KMS-11 (cell line): Measurements from ENCODE around the gene SYCP2.
A peak's percentile ranks its signal among the peaks of the same experiment; 100 is the strongest.

Experiments used
- H2AFZ ChIP-seq: fragments of 200-600 bp; sonication (generic); 2 replicates; pipeline ENCODE4 v1.6.1; 2016; ENCODE audit warnings: antibody characterized with exemption, mixed run types, low read depth
- H3K27ac ChIP-seq: fragments of 200-600 bp; sonication (generic); 2 replicates; pipeline ENCODE4 v1.6.1; 2016; ENCODE audit warnings: mild to moderate bottlenecking, mixed run types
- H3K27me3 ChIP-seq: fragments of 200-600 bp; sonication (generic); 2 replicates; pipeline ENCODE4 v1.6.1; 2017; ENCODE audit warnings: mild to moderate bottlenecking, low read depth, mixed run types, moderate library complexity; ENCODE audit not compliant: insufficient read depth
- H3K36me3 ChIP-seq: fragments of 200-600 bp; sonication (generic); 2 replicates; pipeline ENCODE4 v1.6.1; 2017; ENCODE audit warnings: mild to moderate bottlenecking, mixed run types; ENCODE audit not compliant: insufficient read depth
- H3K4me1 ChIP-seq: fragments of 200-600 bp; sonication (generic); 2 replicates; pipeline ENCODE4 v1.6.1; 2016; ENCODE audit warnings: mild to moderate bottlenecking, low read depth, mixed run types; ENCODE audit not compliant: poor library complexity, severe bottlenecking
- H3K4me2 ChIP-seq: fragments of 200-600 bp; sonication (generic); 2 replicates; pipeline ENCODE4 v1.7.0; 2016; ENCODE audit warnings: mild to moderate bottlenecking, mixed run types
- H3K4me3 ChIP-seq: fragments of 200-600 bp; sonication (generic); IDR thresholded peaks from 2 replicates; pipeline ENCODE4 v1.6.1; 2017; ENCODE audit warnings: low read depth, low read length, mixed read lengths; ENCODE audit not compliant: insufficient read depth
- H3K79me2 ChIP-seq: fragments of 200-600 bp; sonication (generic); 2 replicates; pipeline ENCODE4 v1.6.1; 2016; ENCODE audit warnings: low read depth, mixed run types; ENCODE audit not compliant: insufficient read depth
- H3K9ac ChIP-seq: fragments of 200-600 bp; sonication (generic); 2 replicates; pipeline ENCODE4 v1.6.1; 2016; ENCODE audit warnings: mild to moderate bottlenecking, mixed run types
- H4K20me1 ChIP-seq: fragments of 200-600 bp; sonication (generic); 2 replicates; pipeline ENCODE4 v1.6.1; 2016; ENCODE audit warnings: mild to moderate bottlenecking, mixed run types; ENCODE audit not compliant: insufficient read depth
- CTCF ChIP-seq: fragments of 200-600 bp; sonication (generic); conservative IDR thresholded peaks from 2 replicates; pipeline ENCODE4 v1.6.1; 2017; ENCODE audit warnings: low read depth, mild to moderate bottlenecking, antibody characterized with exemption, low read length, moderate library complexity, mixed read lengths

Gene SYCP2

GRCh38 chr20:59939052-59939878, 5.8 kb upstream of the SYCP2 start:
- H2AFZ ChIP-seq = peak overlapping the region; percentile 83
- H3K4me1 ChIP-seq = peaks cover 23% of the 10 kb centered on the region
- no peak for TF ChIP-seq CTCF
- no peaks in the 10 kb centered on the region for H4K20me1 ChIP-seq
- peak overlapping the region; percentile 57; the same call in 1 of the 2 replicates for H3K4me2 ChIP-seq
- H3K27ac ChIP-seq = no peak overlapping the region; the same call in 1 of the 2 replicates
- H3K4me3 ChIP-seq = no peak overlapping the region
- peaks cover 20% of the 10 kb centered on the region for H3K79me2 ChIP-seq
- peak overlapping the region; percentile 88 for H3K9ac ChIP-seq
- H3K36me3 ChIP-seq = no peaks in the 10 kb centered on the region; the same call in 1 of the 2 replicates
- H3K27me3 ChIP-seq = no peaks in the 10 kb centered on the region

- Histone ChIP-seq H3K4me1 (peaks cover 23% of the 10 kb centered on the region), H2AFZ (no peak overlapping the region), H3K27me3 (no peaks in the 10 kb centered on the region), H3K79me2 (peaks cover 20% of the 10 kb centered on the region), H3K4me2 (no peak overlapping the region), H4K20me1 (no peaks in the 10 kb centered on the region), H3K27ac (no peak overlapping the region), H3K36me3 (no peaks in the 10 kb centered on the region), H3K4me3 (no peak overlapping the region), H3K9ac (no peak overlapping the region)
- TF ChIP-seq CTCF = no peak
These were observed 5.2 kb upstream of the SYCP2 start for GRCh38 chr20:59938696-59939051.

- H3K36me3 ChIP-seq = no peaks in the 10 kb centered on the region
- peaks cover 20% of the 10 kb centered on the region for H3K79me2 ChIP-seq
- no peaks in the 10 kb centered on the region for H3K27me3 ChIP-seq
- H3K4me2 ChIP-seq = no peak overlapping the region
- H3K4me1 ChIP-seq = peaks cover 23% of the 10 kb centered on the region
- H3K9ac ChIP-seq = no peak overlapping the region
- no peaks in the 10 kb centered on the region for H4K20me1 ChIP-seq
- no peak overlapping the region for H2AFZ ChIP-seq
- no peak for TF ChIP-seq CTCF
- no peak overlapping the region for H3K27ac ChIP-seq
- no peak overlapping the region for H3K4me3 ChIP-seq
These were observed 4.8 kb upstream of the SYCP2 start for GRCh38 chr20:59938221-59938620.

- Histone ChIP-seq H4K20me1 (no peaks in the 10 kb centered on the region), H3K36me3 (no peaks in the 10 kb centered on the region), H3K4me3 (no peak overlapping the region), H3K4me2 (no peak overlapping the region; the same call in 1 of the 2 replicates), H3K79me2 (peaks cover 18% of the 10 kb centered on the region), H2AFZ (no peak overlapping the region), H3K9ac (no peak overlapping the region), H3K4me1 (peaks cover 16% of the 10 kb centered on the region), H3K27ac (no peak overlapping the region), H3K27me3 (no peaks in the 10 kb centered on the region)
- TF ChIP-seq CTCF = no peak
These were observed 3.7 kb upstream of the SYCP2 start for GRCh38 chr20:59937150-59937549.
